Aorta (tissue), 5 donors: ENCODE measurements around the gene LALBA. TPM values are rescaled to one million over a fixed set of nuclear protein-coding genes. Genes with fewer than 3 reads are reported as not detected.

Experiments
- ATAC-seq: fragments of 200-7000 bp; cut with Tn5 transposase; one replicate; pipeline ENCODE4 v1.9.1; 2022; ENCODE audit warnings: moderate library complexity; ENCODE audit not compliant: low FRiP score
- DNase-seq, 2 donors: peaks; one replicate each; pipeline ENCODE4 v3.0.0-alpha.2; 2020
- H3K27ac ChIP-seq, 2 donors: one replicate each; pipeline ENCODE4 v1.5.1; 2013; ENCODE audit warnings: low read length in 2 of 2, mild to moderate bottlenecking in 2 of 2, moderate library complexity in 2 of 2, control low read depth in 1 of 2, inconsistent platforms in 1 of 2, low read depth in 1 of 2
- H3K27me3 ChIP-seq, 2 donors: one replicate each; pipeline ENCODE4 v1.6.1; 2013; ENCODE audit warnings: control low read depth in 1 of 2, low read length in 1 of 2, mild to moderate bottlenecking in 1 of 2, moderate library complexity in 1 of 2; ENCODE audit not compliant: insufficient read depth in 2 of 2, control insufficient read depth in 1 of 2
- H3K36me3 ChIP-seq, 2 donors: one replicate each; pipeline ENCODE4 v1.6.1; 2013; ENCODE audit warnings: control low read depth in 1 of 2, low read length in 1 of 2, mild to moderate bottlenecking in 1 of 2; ENCODE audit not compliant: insufficient read depth in 2 of 2, control insufficient read depth in 1 of 2
- H3K4me1 ChIP-seq, 2 donors: one replicate each; pipeline ENCODE4 v1.6.1; 2013; ENCODE audit warnings: low read length in 2 of 2, control low read depth in 1 of 2, mild to moderate bottlenecking in 1 of 2, moderate library complexity in 1 of 2; ENCODE audit not compliant: insufficient read depth in 2 of 2, control insufficient read depth in 1 of 2
- H3K4me3 ChIP-seq, 2 donors: one replicate each; pipeline ENCODE4 v1.5.1; 2013; ENCODE audit warnings: low read length in 2 of 2, control low read depth in 1 of 2, mild to moderate bottlenecking in 1 of 2
- H3K9me3 ChIP-seq: one replicate; pipeline ENCODE4 v1.6.1; 2013; ENCODE audit warnings: mild to moderate bottlenecking, low read length; ENCODE audit not compliant: control insufficient read depth
- WGBS, 2 donors: extraction: QIAGEN DNeasy Blood & Tissue Kit; methylation state at CpG; one replicate each; pipeline ENCODE4 v1.1.7; 2013; 5-methylcytosine and 5-hydroxymethylcytosine counted together
- intact Hi-C, 2 donors: fragments of 100-400 bp; cut with DNase I; formaldehyde crosslinking; loops; one replicate each; pipeline versions ENCODE4 v1.14.2 to v1.15.0; 2022
- long read RNA-seq, 2 donors: library from polyadenylated mRNA; unstranded; transcript quantifications; one replicate each; pipeline ENCODE4 v2.0.0, GENCODE V29; 2020 to 2021
- polyA plus RNA-seq, 2 donors: library from polyadenylated mRNA; stranded (reverse); fragments of 200-250 nt; gene quantifications; one replicate each; pipeline ENCODE4 v1.2.3, GENCODE V29; 2013
- total RNA-seq, 2 donors: library from RNA; stranded (reverse); fragmentation: NEBNext Ultra II Directional; extraction: Animal tissue kit (Norgen Biotek cat#: 25700); gene quantifications; one replicate each; pipeline ENCODE4 v1.2.1, GENCODE V29; 2021
- donor health status: healthy with polysubstance abuse.
- donor health status: Bipolar disorder and iron deficiency.
- donor health status: DM: no; HTN: no; CAD: no.
- donor health status: DM: no; HTN: no; CAD: no.
- donor health status: DM: yes; HTN: yes; CAD: no.

LALBA gene
- total RNA-seq (not detected), polyA plus RNA-seq (not detected)
- long read RNA-seq, donor 1: 0 reads
- long read RNA-seq, donor 2: 0 reads

DNA sequence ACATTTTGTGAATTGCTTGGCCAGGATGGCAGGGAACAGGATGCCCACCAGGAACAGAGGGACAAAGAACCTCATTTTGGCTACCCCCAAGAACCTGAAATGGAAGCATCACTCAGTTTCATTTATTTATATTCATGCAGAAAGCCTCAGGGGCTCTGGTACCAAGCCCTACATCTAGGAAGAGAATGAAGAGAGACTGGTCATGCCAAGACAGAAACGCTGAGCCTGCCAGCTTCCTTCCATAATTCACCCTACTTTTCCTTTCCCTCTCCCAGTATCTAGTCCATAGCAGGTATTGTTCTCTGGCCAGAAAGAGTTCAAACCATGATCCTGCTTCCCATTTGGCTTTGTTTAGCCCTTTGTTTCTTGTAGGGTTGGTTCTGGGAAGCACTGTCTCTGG, at the start of gene LALBA:
Gene LALBA, minus strand, starts transcription at position 101 of the 400 bp plus-strand sequence. Its CDS starts 26 bp downstream, at position 75.
- Histone ChIP-seq H3K9me3 (no peaks in the 10 kb centered on the region), H3K27me3 (peaks cover 0 to 1% of the 10 kb centered on the region in 2 donors), H3K36me3 (no peaks in the 10 kb centered on the region), H3K4me1 (no peaks in the 10 kb centered on the region), H3K4me3 (no peak within 1 kb of the TSS), H3K27ac (no peak within 1 kb of the TSS)
- WGBS, 2 donors: 66 to 72% methylated on average over 1 of the region's 1 CpG
- intact Hi-C loops: no loop called here
- ATAC-seq (no peak), DNase-seq (no peak)

DNA sequence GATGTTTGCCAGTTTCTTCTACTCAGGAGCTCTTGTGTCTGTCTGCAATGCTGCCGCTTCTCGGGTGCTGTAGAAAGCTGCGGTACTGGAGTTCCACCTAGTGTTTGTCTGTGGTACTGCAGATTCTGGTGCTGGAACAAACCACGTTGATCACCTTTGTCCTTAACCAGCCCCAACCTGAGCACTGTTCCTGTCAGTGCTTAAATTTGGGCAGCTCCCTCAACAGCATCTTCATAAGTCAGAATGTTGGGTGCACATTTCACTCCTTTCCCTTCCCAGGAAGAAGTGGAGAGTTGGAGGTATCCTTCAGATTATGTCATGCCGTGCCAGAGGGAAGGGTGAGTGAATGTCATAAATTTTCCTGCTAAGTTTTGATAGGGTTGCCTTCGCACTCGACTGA, 48.7 kb upstream of the LALBA start:
- no peak overlapping the region for H3K4me3 ChIP-seq
- peaks cover 4% of the 10 kb centered on the region for H3K9me3 ChIP-seq
- H3K4me1 ChIP-seq: no peaks in the 10 kb centered on the region
- ATAC-seq (peak; percentile 81), DNase-seq (peak in 1 of 2 donors; percentile 64)
- intact Hi-C loops: no loop called here
- no peaks in the 10 kb centered on the region for H3K27me3 ChIP-seq
- H3K27ac ChIP-seq: no peak overlapping the region
- 8 to 13% methylated on average over 7 of the region's 7 CpGs for WGBS, 2 donors
- H3K36me3 ChIP-seq: no peaks in the 10 kb centered on the region

DNA sequence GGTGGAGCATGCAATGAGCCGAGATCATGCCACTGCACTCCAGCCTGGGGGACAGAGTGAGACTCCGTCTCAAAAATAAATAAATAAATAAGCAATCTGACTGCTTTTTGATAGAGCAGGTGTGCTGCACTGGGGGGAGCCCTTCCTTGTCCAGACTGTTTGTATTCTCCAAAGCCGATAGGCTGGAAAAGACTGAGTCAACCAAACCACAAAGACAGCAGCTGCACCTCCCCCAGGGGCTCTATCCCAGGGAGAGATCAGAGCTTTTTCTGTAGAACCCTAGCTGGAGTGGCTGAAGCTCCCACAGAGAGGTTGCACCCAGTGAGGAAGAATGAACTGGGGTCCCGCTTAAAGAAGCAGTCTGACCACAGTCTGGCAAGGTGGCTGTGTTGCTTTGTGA, 45.8 kb upstream of the LALBA start:
- intact Hi-C loops: no loop called here
- Histone ChIP-seq H3K36me3 (no peaks in the 10 kb centered on the region), H3K9me3 (peaks cover 4% of the 10 kb centered on the region), H3K27ac (no peak overlapping the region), H3K4me1 (no peaks in the 10 kb centered on the region), H3K4me3 (no peak overlapping the region), H3K27me3 (no peaks in the 10 kb centered on the region)
- WGBS, 2 donors: 88 to 89% methylated on average over 4 of the region's 4 CpGs
- no peak for ATAC-seq
- DNase-seq: no peak

DNA sequence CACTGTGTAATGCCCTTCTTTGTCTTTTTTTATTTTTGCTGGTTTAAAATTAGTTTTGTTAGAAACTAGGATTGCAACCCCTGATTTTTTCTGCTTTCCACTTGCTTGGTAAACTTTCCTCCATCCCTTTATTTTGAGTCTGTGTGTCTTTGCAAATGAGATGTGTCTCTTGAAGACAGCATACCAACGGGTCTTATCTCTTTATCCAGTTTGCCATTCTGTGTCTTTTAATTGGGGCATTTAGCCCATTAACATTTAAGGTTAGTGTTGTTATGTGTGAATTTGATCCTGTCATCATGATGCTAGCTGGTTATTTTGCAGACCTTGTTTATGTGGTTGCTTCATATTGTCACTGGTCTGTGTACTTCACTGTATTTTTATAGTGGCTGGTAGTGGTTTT, 43.5 kb upstream of the LALBA start:
- 85 to 86% methylated on average over 1 of the region's 1 CpG for WGBS, 2 donors
- ATAC-seq: no peak
- intact Hi-C loops: no loop called here
- no peaks in the 10 kb centered on the region for H3K36me3 ChIP-seq
- DNase-seq: no peak
- no peaks in the 10 kb centered on the region for H3K4me1 ChIP-seq
- H3K27me3 ChIP-seq: no peaks in the 10 kb centered on the region
- H3K4me3 ChIP-seq: no peak overlapping the region
- peaks cover 4% of the 10 kb centered on the region for H3K9me3 ChIP-seq
- no peak overlapping the region for H3K27ac ChIP-seq

DNA sequence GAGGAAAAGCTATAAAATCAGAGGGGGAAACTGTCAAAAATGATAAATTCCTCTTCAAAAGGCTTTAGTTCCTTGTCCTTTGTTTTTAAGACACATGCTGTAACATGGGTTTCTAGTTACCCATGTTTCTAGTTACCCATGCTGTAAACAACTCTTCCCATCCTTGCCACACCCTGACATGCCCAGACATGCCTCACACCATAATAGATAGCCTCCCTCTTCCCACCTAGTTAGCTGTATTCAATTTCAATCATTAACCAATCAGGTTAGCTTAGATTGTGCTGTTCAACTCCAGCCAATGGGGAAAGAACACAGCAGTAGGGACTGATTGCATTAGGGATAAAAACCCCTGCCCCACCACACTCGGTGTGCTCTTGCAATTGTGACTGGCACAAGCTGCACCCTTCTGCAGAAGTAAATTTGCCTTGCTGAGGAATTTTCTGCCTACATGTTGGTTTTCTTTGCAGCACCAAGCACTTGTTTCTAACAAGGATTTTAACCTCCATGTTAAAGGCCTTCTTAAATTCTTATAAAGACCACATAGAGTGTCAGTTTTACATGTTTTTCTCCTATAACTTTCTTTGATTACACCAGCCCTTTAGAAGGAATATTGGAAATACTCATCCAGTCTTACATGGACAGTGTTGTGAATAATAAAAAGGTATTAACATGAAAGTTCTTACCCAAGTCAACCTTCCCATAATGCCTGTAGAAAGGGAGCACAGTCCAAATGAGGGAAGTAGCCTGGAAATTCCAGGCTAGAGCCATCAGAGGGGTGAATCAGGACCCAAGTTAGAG, 32.5 kb upstream of the LALBA start:
- no peak for ATAC-seq
- DNase-seq: no peak
- Histone ChIP-seq H3K36me3 (no peaks in the 10 kb centered on the region), H3K4me3 (no peak overlapping the region), H3K9me3 (peaks cover 15% of the 10 kb centered on the region), H3K4me1 (no peaks in the 10 kb centered on the region), H3K27ac (no peak overlapping the region), H3K27me3 (no peaks in the 10 kb centered on the region)
- 53 to 59% methylated on average over 1 of the region's 1 CpG for WGBS, 2 donors
- intact Hi-C loops: no loop called here

DNA sequence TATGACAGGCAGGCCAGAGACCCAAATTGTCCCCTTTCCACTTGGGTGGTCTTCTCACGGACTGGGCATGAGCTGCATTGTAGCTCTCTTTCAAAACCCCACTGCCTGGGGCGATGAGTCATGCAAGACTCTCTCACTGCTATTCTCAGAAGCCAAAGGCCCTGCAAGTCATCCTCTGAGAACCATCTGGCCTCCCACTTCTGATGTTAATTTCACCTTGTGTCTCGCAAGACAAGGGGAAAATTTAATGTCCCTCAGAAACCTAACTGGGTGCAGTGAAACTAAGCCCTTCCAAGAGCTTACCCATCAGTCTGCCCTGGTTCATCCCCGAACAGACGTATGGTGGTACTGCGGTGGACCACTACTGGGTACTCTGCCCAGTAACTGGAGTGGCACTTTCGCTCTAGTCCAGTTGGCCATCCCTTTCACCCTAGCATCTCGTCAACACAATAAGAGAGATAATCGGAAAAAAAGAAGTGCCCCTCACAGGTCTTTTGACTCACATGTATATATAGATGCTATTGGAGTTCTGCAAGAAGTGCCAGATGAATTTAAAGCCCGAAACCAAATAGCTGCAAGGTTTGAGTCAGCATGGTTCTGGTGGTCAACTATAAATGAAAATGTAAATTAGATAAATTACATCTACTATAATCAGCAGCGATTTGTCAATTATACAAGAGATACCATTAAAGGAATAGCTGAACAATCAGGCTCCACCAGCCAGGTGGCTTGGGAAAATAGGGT, 31.3 kb upstream of the LALBA start:
- no peak for ATAC-seq
- no peak for DNase-seq
- Histone ChIP-seq H3K36me3 (no peaks in the 10 kb centered on the region), H3K4me3 (no peak overlapping the region), H3K27me3 (no peaks in the 10 kb centered on the region), H3K9me3 (peaks cover 10% of the 10 kb centered on the region), H3K27ac (no peak overlapping the region), H3K4me1 (no peaks in the 10 kb centered on the region)
- intact Hi-C loops: no loop called here
- 79 to 80% methylated on average over 11 of the region's 11 CpGs for WGBS, 2 donors

DNA sequence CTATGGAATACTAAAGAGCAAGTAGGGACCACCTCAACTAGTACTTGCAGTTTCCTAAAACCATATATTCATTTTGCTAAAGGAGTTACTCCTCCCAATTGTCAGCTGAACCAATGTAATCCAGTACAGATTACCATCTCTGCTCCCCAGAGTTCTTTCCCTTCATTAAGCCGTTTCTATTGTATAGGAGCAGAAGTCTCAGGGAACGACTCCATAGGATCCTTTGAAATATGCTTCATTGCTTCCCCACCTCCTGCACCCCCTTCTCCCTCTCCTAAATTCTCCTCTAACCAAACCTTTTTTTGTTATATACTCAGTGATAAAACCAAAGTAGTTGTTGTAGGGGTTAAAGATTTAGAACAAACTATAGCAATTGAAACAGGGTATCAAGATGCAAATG, 30.7 kb upstream of the LALBA start:
- Histone ChIP-seq H3K27ac (no peak overlapping the region), H3K36me3 (no peaks in the 10 kb centered on the region), H3K27me3 (no peaks in the 10 kb centered on the region), H3K4me1 (no peaks in the 10 kb centered on the region), H3K9me3 (peaks cover 6% of the 10 kb centered on the region), H3K4me3 (no peak overlapping the region)
- ATAC-seq (no peak), DNase-seq (no peak)
- intact Hi-C loops: no loop called here
- WGBS, 2 donors: 79 to 83% methylated on average over 2 of the region's 2 CpGs

DNA sequence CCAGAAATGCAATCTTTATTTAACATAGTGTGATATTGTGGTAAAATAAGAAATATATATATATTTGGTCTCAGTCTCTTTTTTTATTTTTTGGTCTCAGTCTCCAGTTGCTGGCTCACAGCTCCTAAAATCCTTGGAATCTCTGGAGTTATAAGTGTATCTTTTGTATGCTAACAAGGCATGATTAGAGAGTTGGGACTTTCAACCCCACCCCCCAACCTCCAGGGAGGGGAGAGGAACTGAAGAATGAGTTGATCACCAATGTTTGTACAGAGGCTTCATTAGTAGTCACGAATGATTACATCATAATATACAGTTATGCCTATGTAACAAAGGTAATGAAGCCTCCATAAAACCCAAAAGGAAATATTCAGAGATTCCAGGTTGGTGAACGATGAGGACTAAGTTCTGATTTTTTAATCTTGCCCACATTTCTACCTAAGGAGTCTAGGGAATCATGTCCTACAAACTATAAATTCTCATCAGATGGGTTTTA, 22.8 kb upstream of the LALBA start:
- Histone ChIP-seq H3K4me3 (no peak overlapping the region), H3K9me3 (peaks cover 2% of the 10 kb centered on the region), H3K36me3 (no peaks in the 10 kb centered on the region), H3K27me3 (no peaks in the 10 kb centered on the region), H3K4me1 (no peaks in the 10 kb centered on the region), H3K27ac (no peak overlapping the region)
- ATAC-seq (no peak), DNase-seq (no peak)
- intact Hi-C loops: no loop called here
- WGBS, 2 donors: 72 to 80% methylated on average over 2 of the region's 2 CpGs
